ENCODE measurements around the gene CNKSR2. TPM values are rescaled to one million over a fixed set of nuclear protein-coding genes. Genes with fewer than 3 reads are reported as not detected.
"Not testable (repeated sequence)": the region's sequence is repeated elsewhere in the genome, so short reads cannot be mapped to it uniquely, and the experiment has no call there.

Gene CNKSR2
- polyA plus RNA-seq, 3 donors = 1.1 to 1.5 (median 1.4) TPM

DNA sequence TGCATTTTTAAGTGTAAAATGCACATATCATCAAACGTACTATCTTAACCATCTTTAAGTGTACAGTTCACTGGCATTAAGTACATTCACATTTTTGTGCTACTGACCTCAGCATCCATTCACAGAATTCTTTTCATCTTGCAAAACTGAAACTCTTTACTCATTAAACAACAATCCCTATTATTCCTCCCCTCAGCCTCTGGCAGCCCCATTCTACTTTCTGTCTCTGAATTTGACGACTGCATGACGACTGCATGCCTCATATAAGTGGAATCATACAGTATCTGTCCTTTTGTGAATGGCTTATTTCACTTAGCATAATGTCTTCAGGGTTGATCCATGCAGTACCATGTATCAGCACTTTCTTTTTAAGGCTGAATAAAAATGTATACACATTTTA lies 38.7 kb downstream of the CNKSR2 start:
- DNase-seq (ENCODE audit: extremely low read depth in 1 of 11, low read depth in 9 of 11, low spot score in 4 of 11) = no peak

DNA sequence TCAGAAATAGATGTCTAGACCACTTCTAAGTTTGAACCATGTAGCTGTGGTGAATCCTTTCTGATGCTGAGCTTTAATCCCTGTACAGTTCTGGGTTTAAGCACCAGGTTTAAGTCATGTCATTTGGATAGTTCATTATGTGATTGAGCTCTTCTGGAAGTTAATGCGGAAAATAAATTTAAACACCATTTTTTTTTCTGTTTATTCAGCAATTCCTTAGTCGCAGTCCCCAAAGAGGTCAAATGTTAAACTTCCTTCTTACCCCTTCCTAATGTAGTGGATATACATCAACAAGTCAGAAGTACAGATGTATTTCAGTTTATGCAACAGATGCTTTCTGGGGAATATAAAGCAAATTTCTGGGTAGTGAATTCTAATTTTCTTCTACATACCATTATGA lies 52.9 kb downstream of the CNKSR2 start:
- no peak for DNase-seq (ENCODE audit: extremely low read depth in 1 of 11, low read depth in 9 of 11, low spot score in 4 of 11)

GRCh38 chrX:21437036-21437435 lies 62.8 kb downstream of the CNKSR2 start:
- no peak for DNase-seq (ENCODE audit: extremely low read depth in 1 of 11, low read depth in 9 of 11, low spot score in 4 of 11)

DNA sequence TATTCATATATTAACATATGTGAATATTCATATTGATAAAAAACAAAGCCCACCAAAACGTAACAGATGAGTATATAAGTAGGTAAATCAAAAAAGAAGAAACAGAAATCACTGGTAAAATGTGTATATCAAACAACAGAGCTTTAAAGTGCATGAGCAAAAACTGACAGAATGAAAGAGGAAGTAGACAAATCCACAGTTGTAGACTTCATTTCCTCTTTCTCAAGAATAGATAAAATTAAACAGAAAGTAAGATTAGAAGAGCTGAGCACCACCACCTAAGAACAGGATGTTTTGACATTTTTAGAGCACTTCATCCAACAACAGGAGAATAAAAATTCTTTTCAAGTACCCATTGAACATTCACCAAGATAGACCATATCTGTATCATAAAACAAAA lies 64.6 kb downstream of the CNKSR2 start:
- no peak for DNase-seq (ENCODE audit: extremely low read depth in 1 of 11, low read depth in 9 of 11, low spot score in 4 of 11)

DNA sequence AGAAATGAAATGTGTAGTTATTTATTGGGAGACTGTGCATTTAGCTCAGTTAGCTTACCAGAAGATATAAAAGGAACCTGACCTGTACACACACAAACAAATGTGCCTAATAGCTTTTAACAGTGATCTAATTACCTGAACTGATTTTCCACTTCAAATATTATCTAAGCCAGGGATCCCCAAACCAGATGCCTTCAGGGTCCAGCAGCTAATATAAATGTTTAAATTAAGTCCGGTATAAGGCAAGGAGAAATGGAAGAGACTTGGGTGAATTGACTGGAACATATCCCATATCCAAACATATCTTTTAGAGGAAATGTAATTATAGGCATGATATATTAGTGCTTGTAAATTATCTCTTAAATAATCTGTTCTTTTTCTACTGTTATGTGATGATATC lies 66.7 kb downstream of the CNKSR2 start:
- DNase-seq (ENCODE audit: extremely low read depth in 1 of 11, low read depth in 9 of 11, low spot score in 4 of 11) = no peak

DNA sequence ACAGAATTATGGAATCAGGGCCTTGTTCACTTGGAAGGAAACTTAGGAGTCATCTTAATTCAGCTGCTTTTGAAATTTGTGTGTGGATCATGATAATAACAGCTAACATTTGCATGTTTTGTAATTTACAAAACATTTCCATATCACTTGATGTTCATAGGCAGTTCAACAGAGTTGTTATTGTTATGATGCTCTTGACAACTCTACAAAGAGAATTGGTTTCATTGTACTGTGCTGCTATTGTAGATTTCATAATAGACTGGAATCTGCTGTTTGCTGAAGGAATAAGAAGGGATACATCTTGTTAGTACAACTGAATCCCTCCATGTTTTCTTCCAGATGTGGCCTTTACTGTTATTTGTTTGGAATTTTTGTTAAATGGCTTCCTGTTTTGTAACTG lies 83.5 kb downstream of the CNKSR2 start:
- no peak for DNase-seq (ENCODE audit: extremely low read depth in 1 of 11, low read depth in 9 of 11, low spot score in 4 of 11)

DNA sequence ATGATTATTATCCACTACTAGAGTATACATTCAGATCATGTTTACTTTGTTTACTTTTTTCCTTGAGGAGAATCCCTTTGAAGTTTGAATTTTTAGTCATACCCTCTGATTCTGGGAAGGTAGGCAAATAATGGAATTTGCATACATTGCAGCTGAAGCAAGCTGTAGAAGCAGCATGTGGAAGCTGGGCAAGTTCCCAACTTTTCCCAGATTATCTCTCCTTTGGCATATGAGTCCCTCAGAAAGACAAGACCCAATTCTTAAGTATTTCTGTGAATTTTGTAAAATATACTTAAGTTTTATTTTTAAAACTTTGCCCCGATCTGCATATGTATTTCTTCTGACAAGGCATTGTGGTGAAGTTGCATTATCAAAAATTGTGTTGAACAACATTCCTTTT lies 94.9 kb downstream of the CNKSR2 start:
- DNase-seq (ENCODE audit: extremely low read depth in 1 of 11, low read depth in 9 of 11, low spot score in 4 of 11) = no peak

GRCh38 chrX:21476909-21477308 lies 102.7 kb downstream of the CNKSR2 start:
- no peak for DNase-seq (ENCODE audit: extremely low read depth in 1 of 11, low read depth in 9 of 11, low spot score in 4 of 11)

GRCh38 chrX:21479695-21480270 lies 105.6 kb downstream of the CNKSR2 start:
- DNase-seq (ENCODE audit: extremely low read depth in 1 of 11, low read depth in 9 of 11, low spot score in 4 of 11) = peak in 10 of 11 donors; percentile 1 to 53 (median 22)

- no peak for DNase-seq (ENCODE audit: extremely low read depth in 1 of 11, low read depth in 9 of 11, low spot score in 4 of 11)
These were observed 107.5 kb downstream of the CNKSR2 start for GRCh38 chrX:21481761-21482160.

GRCh38 chrX:21484051-21484450 lies 109.8 kb downstream of the CNKSR2 start:
- DNase-seq (ENCODE audit: extremely low read depth in 1 of 11, low read depth in 9 of 11, low spot score in 4 of 11) = not testable (repeated sequence)

GRCh38 chrX:21487832-21488231 lies 113.6 kb downstream of the CNKSR2 start:
- peak in 2 of 11 donors; percentile 1 to 16 for DNase-seq (ENCODE audit: extremely low read depth in 1 of 11, low read depth in 9 of 11, low spot score in 4 of 11)

GRCh38 chrX:21490341-21490740 lies 116.1 kb downstream of the CNKSR2 start:
- peak in 1 of 11 donors; percentile 0 for DNase-seq (ENCODE audit: extremely low read depth in 1 of 11, low read depth in 9 of 11, low spot score in 4 of 11)

GRCh38 chrX:21493226-21493830 lies 119.1 kb downstream of the CNKSR2 start:
- DNase-seq (ENCODE audit: extremely low read depth in 1 of 11, low read depth in 9 of 11, low spot score in 4 of 11) = no peak

GRCh38 chrX:21503593-21503992 lies 129.4 kb downstream of the CNKSR2 start:
- DNase-seq (ENCODE audit: extremely low read depth in 1 of 11, low read depth in 9 of 11, low spot score in 4 of 11) = no peak

- DNase-seq (ENCODE audit: extremely low read depth in 1 of 11, low read depth in 9 of 11, low spot score in 4 of 11) = no peak
These were observed 135.7 kb downstream of the CNKSR2 start for GRCh38 chrX:21509912-21510311.

- no peak for DNase-seq (ENCODE audit: extremely low read depth in 1 of 11, low read depth in 9 of 11, low spot score in 4 of 11)
These were observed 149.8 kb downstream of the CNKSR2 start for GRCh38 chrX:21524008-21524407.

GRCh38 chrX:21528076-21528475 lies 153.9 kb downstream of the CNKSR2 start:
- DNase-seq (ENCODE audit: extremely low read depth in 1 of 11, low read depth in 9 of 11, low spot score in 4 of 11) = no peak

GRCh38 chrX:21529771-21530170 lies 155.6 kb downstream of the CNKSR2 start:
- DNase-seq (ENCODE audit: extremely low read depth in 1 of 11, low read depth in 9 of 11, low spot score in 4 of 11) = no peak

DNA sequence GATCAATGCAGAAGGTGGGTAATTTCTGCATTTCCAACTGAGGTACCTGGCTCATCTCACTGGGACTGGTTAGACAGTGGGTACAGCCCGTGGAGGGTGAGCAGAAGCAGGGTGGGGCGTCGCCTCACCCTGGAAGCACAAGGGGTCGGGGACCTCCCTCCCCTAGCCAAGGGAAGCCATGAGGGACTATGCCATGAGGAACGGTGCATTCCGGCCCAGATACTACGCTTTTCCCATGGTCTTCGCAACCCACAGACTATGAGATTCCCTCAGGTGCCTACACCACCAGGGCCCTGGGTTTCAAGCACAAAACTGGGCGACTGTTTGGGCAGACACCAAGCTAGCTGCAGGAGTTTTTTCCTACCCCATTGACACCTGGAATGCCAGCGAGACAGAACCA lies 170.4 kb downstream of the CNKSR2 start:
- DNase-seq (ENCODE audit: extremely low read depth in 1 of 11, low read depth in 9 of 11, low spot score in 4 of 11) = not testable (repeated sequence)

DNA sequence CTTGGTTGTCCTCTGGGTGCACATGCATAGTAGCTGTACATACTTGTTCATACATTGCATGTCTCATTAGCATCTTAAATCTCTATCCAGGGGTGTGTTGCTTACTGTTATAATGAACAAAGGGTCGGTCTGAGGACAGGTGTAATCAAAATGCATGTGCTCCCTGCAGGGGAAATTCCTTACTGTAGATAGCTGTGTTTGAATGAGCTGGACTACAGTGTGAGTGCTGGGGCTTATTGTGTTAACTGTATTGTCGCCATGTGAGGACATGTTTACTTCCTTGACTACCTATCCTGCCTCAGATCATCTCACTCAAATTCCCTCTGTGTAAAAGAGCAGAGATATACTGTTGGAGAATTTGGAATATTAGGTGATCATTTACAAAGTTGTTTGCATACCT lies 185.2 kb downstream of the CNKSR2 start:
- no peak for DNase-seq (ENCODE audit: extremely low read depth in 1 of 11, low read depth in 9 of 11, low spot score in 4 of 11)
